ENCODE data around the gene FILIP1.

- TF ChIP-seq CTCF (conservative IDR thresholded peaks at IDR 0.05; ENCODE audit: low read length) (no peak), EZH2phosphoT487 (IDR thresholded peaks at IDR 0.05; ENCODE audit: borderline replicate concordance) (no peak)
These were observed 208.8 kb downstream of the FILIP1 start, which contains the start of gene TMEM30A for GRCh38 chr6:75284632-75285282.

Data from Loucy (cell line).